Endothelial cell of umbilical vein (primary cell): ENCODE results near the gene FTO.

ENCODE experiments used
- EZH2 ChIP-seq: IDR thresholded peaks from 2 replicates; pipeline ENCODE4 v1.6.1; 2012; ENCODE audit warnings: borderline replicate concordance, low read depth, mild to moderate bottlenecking, moderate library complexity, low read length, inconsistent platforms; ENCODE audit not compliant: severe bottlenecking
- FOS ChIP-seq: IDR thresholded peaks from 2 replicates; pipeline ENCODE4 v1.6.1; 2011; ENCODE audit warnings: mild to moderate bottlenecking, low read length, moderate library complexity, borderline replicate concordance; ENCODE audit not compliant: insufficient read depth
- JUN ChIP-seq: IDR thresholded peaks from 2 replicates; pipeline ENCODE4 v1.6.1; 2011; ENCODE audit warnings: borderline replicate concordance, low read depth; ENCODE audit not compliant: insufficient read length, insufficient read depth
- MAX ChIP-seq: IDR thresholded peaks from 2 replicates; pipeline ENCODE4 v1.6.1; 2011; ENCODE audit not compliant: insufficient read depth, insufficient read length
- POLR2A ChIP-seq: IDR thresholded peaks from 2 replicates; pipeline ENCODE4 v1.6.1; 2012; ENCODE audit warnings: low read depth, mild to moderate bottlenecking, control low read depth, low read length
- POLR2AphosphoS5 ChIP-seq: IDR thresholded peaks from 2 replicates; pipeline ENCODE4 v1.6.1; 2012; ENCODE audit warnings: low read depth, mild to moderate bottlenecking, control low read depth, low read length, moderate library complexity; ENCODE audit not compliant: insufficient read depth
- TF ChIP-seq, protein P1 (sequence below), 2 donors: IDR thresholded peaks; 1 replicate in 1 of 2; 2 replicates in 1 of 2; pipeline ENCODE4 v1.5.1; 2011; ENCODE audit warnings: low read length in 2 of 2, mild to moderate bottlenecking in 2 of 2, moderate library complexity in 2 of 2, control low read depth in 1 of 2, inconsistent platforms in 1 of 2, low read depth in 1 of 2; ENCODE audit not compliant: insufficient read depth in 1 of 2; ENCODE audit errors: extremely low read depth in 1 of 2

GRCh38 chr16:53789137-53789536 is 85.2 kb downstream of the FTO start:
- TF ChIP-seq JUN (no peak), POLR2A (no peak), EZH2 (no peak), MAX (no peak), POLR2AphosphoS5 (no peak), FOS (no peak)
- TF ChIP-seq, protein P1, sequence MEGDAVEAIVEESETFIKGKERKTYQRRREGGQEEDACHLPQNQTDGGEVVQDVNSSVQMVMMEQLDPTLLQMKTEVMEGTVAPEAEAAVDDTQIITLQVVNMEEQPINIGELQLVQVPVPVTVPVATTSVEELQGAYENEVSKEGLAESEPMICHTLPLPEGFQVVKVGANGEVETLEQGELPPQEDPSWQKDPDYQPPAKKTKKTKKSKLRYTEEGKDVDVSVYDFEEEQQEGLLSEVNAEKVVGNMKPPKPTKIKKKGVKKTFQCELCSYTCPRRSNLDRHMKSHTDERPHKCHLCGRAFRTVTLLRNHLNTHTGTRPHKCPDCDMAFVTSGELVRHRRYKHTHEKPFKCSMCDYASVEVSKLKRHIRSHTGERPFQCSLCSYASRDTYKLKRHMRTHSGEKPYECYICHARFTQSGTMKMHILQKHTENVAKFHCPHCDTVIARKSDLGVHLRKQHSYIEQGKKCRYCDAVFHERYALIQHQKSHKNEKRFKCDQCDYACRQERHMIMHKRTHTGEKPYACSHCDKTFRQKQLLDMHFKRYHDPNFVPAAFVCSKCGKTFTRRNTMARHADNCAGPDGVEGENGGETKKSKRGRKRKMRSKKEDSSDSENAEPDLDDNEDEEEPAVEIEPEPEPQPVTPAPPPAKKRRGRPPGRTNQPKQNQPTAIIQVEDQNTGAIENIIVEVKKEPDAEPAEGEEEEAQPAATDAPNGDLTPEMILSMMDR (IDR thresholded peaks at IDR 0.05; ENCODE audit: extremely low read depth in 1 of 2, insufficient read depth in 1 of 2, low read depth in 1 of 2, low read length in 2 of 2) = no peak
